LNCaP clone FGC (cell line): ENCODE data around the gene SOX5.

Experiments
- DNase-seq: peaks from one replicate; pipeline ENCODE4 v3.0.0-alpha.2; 2011; ENCODE audit warnings: low read depth
- H3K4me3 ChIP-seq: 2 replicates; pipeline ENCODE4 v1.5.1; 2011; ENCODE audit warnings: mild to moderate bottlenecking, low read depth, low read length, control low read depth
- CTCF ChIP-seq: IDR thresholded peaks from 2 replicates; pipeline ENCODE4 v1.5.1; 2012; ENCODE audit warnings: mild to moderate bottlenecking; ENCODE audit not compliant: control insufficient read depth, insufficient read depth; ENCODE audit errors: extremely low read depth

SOX5 gene

DNA sequence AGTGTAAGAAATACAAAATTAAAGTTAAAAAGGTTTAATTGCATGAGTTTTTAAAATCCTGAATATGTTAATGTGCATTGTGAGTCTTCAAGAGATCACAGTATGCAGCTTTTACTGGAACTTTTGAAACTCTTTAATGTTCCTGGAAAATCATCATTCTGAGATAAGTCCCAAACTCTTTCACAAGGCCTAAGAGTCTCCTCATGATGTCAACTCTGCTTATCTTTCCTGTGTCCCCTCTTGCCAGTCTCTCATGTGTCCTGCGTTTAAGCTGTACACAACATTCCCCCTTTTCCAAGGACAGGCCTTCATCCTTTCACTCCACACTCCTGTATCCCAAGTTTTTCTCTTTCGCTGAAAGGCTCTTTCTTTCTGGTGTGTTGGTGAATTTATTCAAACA is 380.1 kb downstream of the SOX5 start:
- no peak for DNase-seq
- H3K4me3 ChIP-seq, result no peak overlapping the region
- no peak for TF ChIP-seq CTCF

DNA sequence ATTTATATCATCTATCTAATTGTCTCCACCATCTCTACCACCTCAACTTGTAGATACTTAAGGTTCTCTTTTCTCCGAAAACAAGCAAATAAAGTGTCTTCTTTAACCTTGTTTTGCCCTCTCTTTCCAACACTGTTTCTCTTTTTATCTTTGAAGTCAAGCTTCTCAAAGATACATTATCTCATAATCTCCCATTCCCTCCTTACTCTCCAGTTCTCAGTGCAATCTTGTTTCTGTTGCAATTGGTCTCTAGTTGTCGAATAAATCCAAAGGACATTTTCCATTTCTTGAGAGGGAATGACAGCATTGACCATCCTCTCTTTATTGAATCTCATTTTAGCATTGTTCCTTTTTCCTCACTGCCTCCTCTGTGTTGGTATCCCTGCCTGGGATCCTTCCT is 383.3 kb downstream of the SOX5 start:
- H3K4me3 ChIP-seq, result no peak overlapping the region
- DNase-seq, result no peak

DNA sequence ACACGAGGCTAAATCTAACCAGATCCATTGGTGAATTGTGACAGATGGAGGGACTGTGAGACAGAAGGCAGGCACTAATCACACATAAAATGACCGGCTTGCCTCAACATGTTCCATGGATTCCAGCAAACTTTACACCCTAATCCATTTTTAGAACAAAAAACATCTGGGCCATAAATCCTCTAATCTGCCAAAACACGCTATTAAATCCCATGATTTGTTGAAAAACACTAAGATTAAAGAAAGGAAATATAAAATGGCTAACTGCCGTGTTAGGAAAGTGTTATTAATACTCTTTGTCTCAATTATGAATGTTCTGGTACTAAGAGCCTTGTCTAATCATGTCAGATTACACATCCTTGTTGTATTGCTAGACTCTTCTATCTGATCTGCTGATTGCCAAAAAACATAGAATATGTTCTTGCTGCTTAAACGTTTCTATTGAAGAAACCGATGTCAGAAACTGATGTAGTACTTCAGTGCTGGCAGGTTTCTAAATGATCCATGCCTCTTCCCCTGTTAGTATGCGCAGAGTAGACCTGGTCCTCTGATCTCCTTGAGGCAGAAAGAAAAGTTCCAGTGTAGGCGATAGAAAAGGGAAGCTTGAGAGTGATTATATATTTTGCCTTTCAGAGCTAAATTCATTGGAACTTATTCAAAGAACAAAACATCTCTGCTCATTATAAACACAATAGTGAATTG is 384.9 kb downstream of the SOX5 start:
- DNase-seq, result no peak
- TF ChIP-seq CTCF, result no peak
- no peak overlapping the region for H3K4me3 ChIP-seq

More for the DNA sequence above, 383.3 kb downstream of the SOX5 start:
- no peak for TF ChIP-seq CTCF

- H3K4me3 ChIP-seq, result no peak overlapping the region
- no peak for TF ChIP-seq CTCF
- no peak for DNase-seq
These were observed 387.8 kb downstream of the SOX5 start for GRCh38 chr12:23561364-23562345.

DNA sequence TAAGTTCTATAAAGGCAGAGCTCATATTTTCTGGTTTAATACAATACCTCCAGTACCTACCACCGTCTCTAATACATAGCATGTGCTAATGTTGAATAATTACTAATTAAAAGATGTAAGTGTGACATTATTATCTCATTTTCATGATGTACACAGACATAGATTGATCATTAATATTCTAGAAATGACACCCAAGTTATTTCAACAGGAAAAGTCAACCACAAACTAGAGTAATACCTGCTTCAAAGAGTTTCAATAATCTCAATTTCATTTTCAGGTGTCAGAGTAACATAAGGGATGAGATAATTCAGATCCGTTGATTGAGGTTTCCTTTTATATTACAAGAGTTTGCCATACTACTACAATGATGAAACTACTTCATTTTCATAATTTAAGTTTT is 388.9 kb downstream of the SOX5 start:
- no peak overlapping the region for H3K4me3 ChIP-seq
- TF ChIP-seq CTCF, result no peak
- no peak for DNase-seq

DNA sequence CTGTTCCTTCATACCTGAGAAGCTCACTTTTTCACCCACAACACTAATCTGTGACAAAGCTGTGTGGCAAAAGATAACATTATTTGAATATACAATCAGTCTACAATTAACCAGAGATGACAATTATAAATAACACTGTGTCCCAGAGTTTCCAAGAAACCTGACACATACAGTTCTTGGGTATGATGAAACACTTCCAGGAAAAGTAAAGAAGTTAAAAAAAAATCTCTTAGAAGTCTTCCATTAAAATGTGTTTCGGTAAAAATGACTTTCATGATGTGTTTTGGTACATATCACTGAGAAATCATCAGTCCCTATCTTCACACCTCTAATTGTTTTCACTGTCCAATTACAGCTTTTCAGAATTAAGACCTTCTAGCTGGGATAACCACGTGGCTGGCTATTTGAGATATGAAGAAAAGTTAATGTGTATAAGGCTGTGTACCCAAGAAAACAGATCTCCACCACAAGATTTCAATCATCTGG is 390.2 kb downstream of the SOX5 start:
- DNase-seq, result no peak
- no peak overlapping the region for H3K4me3 ChIP-seq
- no peak for TF ChIP-seq CTCF
